Panc1 (cell line): ENCODE results near the gene RXRB. TPM values are rescaled to one million over a fixed set of nuclear protein-coding genes. Genes with fewer than 3 reads are reported as not detected.

Experiments
- ATAC-seq: fragments of 200-7000 bp; cut with Tn5 transposase; 2 replicates; pipeline ENCODE4 v1.9.1; 2020; ENCODE audit warnings: mild to moderate bottlenecking, moderate library complexity
- BruUV-seq: library from RNA; stranded (reverse); fragments of 400-500 nt; replicated peaks from 2 replicates; lab custom pipeline; 2021; lab: Mats Ljungman, UMichigan
- CTCF ChIA-PET: fragments of 300-600 bp; sonication (Branson Sonifier 250); formaldehyde crosslinking; loops from one replicate; lab custom pipeline; 2022; ENCODE audit warnings: antibody characterized with exemption; lab: Charles Lee
- POLR2A ChIA-PET: fragments of 300-600 bp; sonication (Branson Sonifier 250); formaldehyde crosslinking; loops from one replicate; lab custom pipeline; 2022; ENCODE audit warnings: antibody characterized with exemption; lab: Charles Lee
- DNase-seq: peaks from one replicate; pipeline ENCODE4 v3.0.0-alpha.2; 2010; ENCODE audit warnings: low read depth, low spot score
- H3K27ac ChIP-seq: 2 replicates; pipeline ENCODE4 v1.5.1; 2011; ENCODE audit warnings: mild to moderate bottlenecking, low read length, inconsistent platforms
- H3K27me3 ChIP-seq: fragments of 200-500 bp; sonication (Bioruptor generic); 2 replicates; pipeline ENCODE4 v1.6.0; 2014; ENCODE audit warnings: low read length, inconsistent platforms; ENCODE audit not compliant: control insufficient read depth, insufficient read depth
- H3K36me3 ChIP-seq: fragments of 200-500 bp; sonication (Bioruptor generic); 2 replicates; pipeline ENCODE4 v1.5.1; 2014; ENCODE audit warnings: inconsistent platforms, mild to moderate bottlenecking, low read length, moderate library complexity; ENCODE audit not compliant: control insufficient read depth, insufficient read depth
- H3K4me1 ChIP-seq: 2 replicates; pipeline ENCODE4 v1.5.1; 2011; ENCODE audit warnings: inconsistent platforms, mild to moderate bottlenecking, low read length, moderate library complexity; ENCODE audit not compliant: control insufficient read depth, insufficient read depth
- H3K4me3 ChIP-seq, 2 experiments: 2 replicates each; pipeline ENCODE4 v1.5.1; 2011 to 2012; ENCODE audit warnings: low read depth in 2 of 2, low read length in 2 of 2, mild to moderate bottlenecking in 2 of 2, inconsistent platforms in 1 of 2, moderate library complexity in 1 of 2
- H3K9me3 ChIP-seq: fragments of 200-500 bp; sonication (Bioruptor generic); 2 replicates; pipeline ENCODE4 v1.5.1; 2014; ENCODE audit warnings: low read depth, mild to moderate bottlenecking, inconsistent platforms, low read length, moderate library complexity; ENCODE audit not compliant: control insufficient read depth, insufficient read depth
- POLR2AphosphoS5 ChIP-seq: IDR thresholded peaks from 2 replicates; pipeline ENCODE4 v1.6.1; 2012; ENCODE audit warnings: mild to moderate bottlenecking, low read depth, low read length, moderate library complexity
- REST ChIP-seq, 2 experiments: IDR thresholded peaks; 2 replicates each; pipeline ENCODE4 v1.6.1; 2011 to 2012; ENCODE audit warnings: low read depth in 2 of 2, control low read depth in 1 of 2, low read length in 1 of 2, mild to moderate bottlenecking in 1 of 2, moderate library complexity in 1 of 2; ENCODE audit not compliant: insufficient read depth in 1 of 2
- SIN3A ChIP-seq: IDR thresholded peaks from 2 replicates; pipeline ENCODE4 v1.6.1; 2012; ENCODE audit warnings: low read depth, mild to moderate bottlenecking, low read length, moderate library complexity, borderline replicate concordance; ENCODE audit not compliant: insufficient read depth
- TCF7L2 ChIP-seq: IDR thresholded peaks from 2 replicates; pipeline ENCODE4 v1.6.1; 2011; ENCODE audit warnings: mild to moderate bottlenecking, low read depth, low read length, inconsistent platforms
- in situ Hi-C: cut with HindIII; loops from 2 replicates; pipeline ENCODE4 v1.10.0; 2016; ENCODE audit warnings: low sequenced_read_pairs, low pct_unique_long_range_greater_than_20kb
- intact Hi-C: fragments of 100-400 bp; cut with micrococcal nuclease; formaldehyde crosslinking; loops from one replicate; pipeline ENCODE4 v1.10.0; 2022; ENCODE audit not compliant: unreplicated experiment
- total RNA-seq: library from RNA; stranded (reverse); gene quantifications from one replicate; pipeline ENCODE4 v1.2.1, GENCODE V29; 2021; ENCODE audit not compliant: unreplicated experiment
- TF ChIP-seq, protein P1 (sequence below): fragments of 450-650 bp; IDR thresholded peaks from 2 replicates; pipeline ENCODE4 v1.5.1; 2017; ENCODE audit warnings: mild to moderate bottlenecking

RXRB gene
- total RNA-seq, 1 experiment from 2014 or later, result 27.4 TPM

GRCh38 chr6:33161354-33162331 is 38.8 kb downstream of the RXRB start:
- Histone ChIP-seq H3K4me1 (peaks cover 13% of the 10 kb centered on the region), H3K27ac (peak overlapping the region; percentile 66), H3K4me3 (peak overlapping the region; percentile 49 to 59), H3K36me3 (no peaks in the 10 kb centered on the region), H3K27me3 (no peaks in the 10 kb centered on the region), H3K9me3 (no peaks in the 10 kb centered on the region)
- intact Hi-C loops, result no loop called here
- in situ Hi-C loops, result no loop called here
- BruUV-seq, result no TSS peak
- TF ChIP-seq TCF7L2 (no peak), SIN3A (no peak), POLR2AphosphoS5 (no peak), REST (IDR thresholded peaks at IDR 0.05; ENCODE audit: insufficient read depth in 1 of 2, low read depth in 2 of 2, low read length in 1 of 2) (no peak)
- TF ChIP-seq, protein P1, sequence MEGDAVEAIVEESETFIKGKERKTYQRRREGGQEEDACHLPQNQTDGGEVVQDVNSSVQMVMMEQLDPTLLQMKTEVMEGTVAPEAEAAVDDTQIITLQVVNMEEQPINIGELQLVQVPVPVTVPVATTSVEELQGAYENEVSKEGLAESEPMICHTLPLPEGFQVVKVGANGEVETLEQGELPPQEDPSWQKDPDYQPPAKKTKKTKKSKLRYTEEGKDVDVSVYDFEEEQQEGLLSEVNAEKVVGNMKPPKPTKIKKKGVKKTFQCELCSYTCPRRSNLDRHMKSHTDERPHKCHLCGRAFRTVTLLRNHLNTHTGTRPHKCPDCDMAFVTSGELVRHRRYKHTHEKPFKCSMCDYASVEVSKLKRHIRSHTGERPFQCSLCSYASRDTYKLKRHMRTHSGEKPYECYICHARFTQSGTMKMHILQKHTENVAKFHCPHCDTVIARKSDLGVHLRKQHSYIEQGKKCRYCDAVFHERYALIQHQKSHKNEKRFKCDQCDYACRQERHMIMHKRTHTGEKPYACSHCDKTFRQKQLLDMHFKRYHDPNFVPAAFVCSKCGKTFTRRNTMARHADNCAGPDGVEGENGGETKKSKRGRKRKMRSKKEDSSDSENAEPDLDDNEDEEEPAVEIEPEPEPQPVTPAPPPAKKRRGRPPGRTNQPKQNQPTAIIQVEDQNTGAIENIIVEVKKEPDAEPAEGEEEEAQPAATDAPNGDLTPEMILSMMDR, result peak; percentile 99
- ChIA-PET CTCF (interaction anchor here (0.5 to 0.9 kb wide), 7 partner anchors 10 to 656 kb away, joined by 3 to 12 read pairs (median 3); no protein-coding TSS in a partner anchor), POLR2A (no interaction called here)
- no peak for DNase-seq
- ATAC-seq, result peak; percentile 91

GRCh38 chr6:33160728-33161344 is 39.6 kb downstream of the RXRB start:
- no TSS peak for BruUV-seq
- in situ Hi-C loops (no loop called here), intact Hi-C loops (no loop called here)
- H3K4me1 ChIP-seq, result peaks cover 13% of the 10 kb centered on the region
- peak overlapping the region; percentile 49 to 59; a peak in 2 of 4 replicates for H3K4me3 ChIP-seq
- CTCF ChIA-PET, result interaction anchor here (0.6 to 0.8 kb wide), 5 partner anchors 19 to 657 kb away, joined by 3 to 12 read pairs (median 3); no protein-coding TSS in a partner anchor
- H3K27ac ChIP-seq, result peak overlapping the region; percentile 41; the same call in 1 of the 2 replicates
- no peaks in the 10 kb centered on the region for H3K36me3 ChIP-seq
- no peaks in the 10 kb centered on the region for H3K9me3 ChIP-seq
- POLR2A ChIA-PET, result no interaction called here
- TF ChIP-seq, protein P1, result no peak
- TF ChIP-seq REST (IDR thresholded peaks at IDR 0.05; ENCODE audit: insufficient read depth in 1 of 2, low read depth in 2 of 2, low read length in 1 of 2) (no peak), TCF7L2 (no peak)
- peak; percentile 43 for ATAC-seq
- H3K27me3 ChIP-seq, result no peaks in the 10 kb centered on the region
- DNase-seq, result no peak
